Cortex of kidney (tissue), 1 donor: ENCODE results near the gene UNK.
"Not testable (repeated sequence)": the region's sequence is repeated elsewhere in the genome, so short reads cannot be mapped to it uniquely, and the experiment has no call there.

ENCODE experiments used
- DNase-seq: peaks from one replicate; lab custom pipeline; 2025; lab: John Stamatoyannopoulos, UW

The UNK gene

GRCh38 chr17:75755205-75755901, 29.3 kb upstream of the UNK start:
- no peak for DNase-seq

GRCh38 chr17:75755990-75756389, 28.6 kb upstream of the UNK start:
- no peak for DNase-seq

- DNase-seq: no peak
These were observed 28.0 kb upstream of the UNK start for GRCh38 chr17:75756451-75757085.

- DNase-seq: no peak
These were observed 27.4 kb upstream of the UNK start for GRCh38 chr17:75757086-75757681.

GRCh38 chr17:75758131-75758905, 26.3 kb upstream of the UNK start:
- DNase-seq: no peak

- no peak for DNase-seq
These were observed 25.1 kb upstream of the UNK start for GRCh38 chr17:75759457-75759856.

GRCh38 chr17:75759978-75760640, 24.5 kb upstream of the UNK start:
- not testable (repeated sequence) for DNase-seq

- no peak for DNase-seq
These were observed 21.9 kb upstream of the UNK start for GRCh38 chr17:75762513-75763268.

GRCh38 chr17:75763269-75763607, 21.4 kb upstream of the UNK start:
- no peak for DNase-seq

GRCh38 chr17:75763613-75764416, 20.8 kb upstream of the UNK start:
- DNase-seq: no peak

- no peak for DNase-seq
These were observed 20.2 kb upstream of the UNK start for GRCh38 chr17:75764417-75764710.

- no peak for DNase-seq
These were observed 19.7 kb upstream of the UNK start, which contains the start of gene GALK1 for GRCh38 chr17:75764711-75765421. Gene GALK1 (minus strand): TSS chr17:75765192. CDS start chr17:75765136, 56 bp downstream.

- no peak for DNase-seq
These were observed 18.6 kb upstream of the UNK start for GRCh38 chr17:75765981-75766380.

- DNase-seq: no peak
These were observed 16.7 kb upstream of the UNK start for GRCh38 chr17:75767881-75768280.

- DNase-seq: no peak
These were observed 15.1 kb upstream of the UNK start for GRCh38 chr17:75769536-75769935.

- DNase-seq: no peak
These were observed 13.0 kb upstream of the UNK start for GRCh38 chr17:75771334-75772281.

GRCh38 chr17:75773121-75773807, 11.3 kb upstream of the UNK start:
- no peak for DNase-seq

- DNase-seq: no peak
These were observed 10.7 kb upstream of the UNK start for GRCh38 chr17:75773808-75774470.
